NCI-H2107 (cell line): Measurements from ENCODE around the gene TCERG1L.

Experiments
- DNase-seq: peaks from one replicate; lab custom pipeline; 2025; lab: John Stamatoyannopoulos, UW

Gene TCERG1L

GRCh38 chr10:131124945-131125344 lies 186.6 kb downstream of the TCERG1L start:
- no peak for DNase-seq

- DNase-seq, result no peak
Measured at GRCh38 chr10:131123496-131123895, 188.0 kb downstream of the TCERG1L start.

GRCh38 chr10:131121511-131122035 lies 189.9 kb downstream of the TCERG1L start:
- DNase-seq, result no peak

GRCh38 chr10:131119626-131120355 lies 191.7 kb downstream of the TCERG1L start:
- DNase-seq, result no peak

- no peak for DNase-seq
Measured at GRCh38 chr10:131117416-131118212, 193.9 kb downstream of the TCERG1L start.

- DNase-seq, result no peak
Measured at GRCh38 chr10:131116991-131117375, 194.5 kb downstream of the TCERG1L start.

- no peak for DNase-seq
Measured at GRCh38 chr10:131116216-131116990, 195.1 kb downstream of the TCERG1L start.

- no peak for DNase-seq
Measured at GRCh38 chr10:131115801-131116200, 195.7 kb downstream of the TCERG1L start.

- no peak for DNase-seq
Measured at GRCh38 chr10:131115321-131115720, 196.2 kb downstream of the TCERG1L start.

GRCh38 chr10:131114846-131115245 lies 196.7 kb downstream of the TCERG1L start:
- DNase-seq, result no peak

- DNase-seq, result no peak
Measured at GRCh38 chr10:131113709-131114291, 197.7 kb downstream of the TCERG1L start.

GRCh38 chr10:131113165-131113564 lies 198.4 kb downstream of the TCERG1L start:
- DNase-seq, result no peak

GRCh38 chr10:131112691-131113090 lies 198.8 kb downstream of the TCERG1L start:
- no peak for DNase-seq

GRCh38 chr10:131111471-131112080 lies 199.9 kb downstream of the TCERG1L start:
- no peak for DNase-seq

- DNase-seq, result no peak
Measured at GRCh38 chr10:131111007-131111406, 200.5 kb downstream of the TCERG1L start.

GRCh38 chr10:131110241-131110783 lies 201.2 kb downstream of the TCERG1L start:
- no peak for DNase-seq

- no peak for DNase-seq
Measured at GRCh38 chr10:131109726-131110125, 201.8 kb downstream of the TCERG1L start.

- no peak for DNase-seq
Measured at GRCh38 chr10:131109291-131109690, 202.2 kb downstream of the TCERG1L start.

GRCh38 chr10:131107970-131108369 lies 203.6 kb downstream of the TCERG1L start:
- no peak for DNase-seq

GRCh38 chr10:131102676-131103075 lies 208.8 kb downstream of the TCERG1L start:
- no peak for DNase-seq

- no peak for DNase-seq
Measured at GRCh38 chr10:131102147-131102546, 209.4 kb downstream of the TCERG1L start.
